GM12891 (cell line): Measurements from ENCODE around the gene PDGFRB.

ENCODE experiments used
- DNase-seq: peaks from one replicate; pipeline ENCODE4 v3.0.0; 2011; ENCODE audit warnings: low spot score; ENCODE audit not compliant: insufficient read length
- FAIRE-seq: peaks from 2 replicates; lab custom pipeline; 2011; peaks lifted over from hg19 to GRCh38; lab: Jason Lieb, UNC
- PAX5 ChIP-seq: IDR thresholded peaks from 2 replicates; pipeline ENCODE4 v1.6.1; 2011; ENCODE audit warnings: low read length, moderate library complexity, mild to moderate bottlenecking; ENCODE audit not compliant: insufficient read depth, severe bottlenecking
- POLR2A ChIP-seq: IDR thresholded peaks from 2 replicates; pipeline ENCODE4 v1.6.1; 2011; ENCODE audit warnings: low read depth, low read length, control low read depth
- POLR2AphosphoS5 ChIP-seq: IDR thresholded peaks from 2 replicates; pipeline ENCODE4 v1.6.1; 2011; ENCODE audit warnings: low read depth, low read length, control low read depth
- POU2F2 ChIP-seq: IDR thresholded peaks from 2 replicates; pipeline ENCODE4 v1.6.1; 2011; ENCODE audit warnings: low read depth, mild to moderate bottlenecking, control low read depth, low read length, moderate library complexity
- SPI1 ChIP-seq: IDR thresholded peaks from 2 replicates; pipeline ENCODE4 v1.6.1; 2011; ENCODE audit warnings: low read depth, low read length, control low read depth
- TAF1 ChIP-seq: IDR thresholded peaks from 2 replicates; pipeline ENCODE4 v1.6.1; 2011; ENCODE audit warnings: low read depth, low read length, control low read depth

PDGFRB gene

GRCh38 chr5:150164211-150164980, 8.8 kb upstream of the PDGFRB start:
- FAIRE-seq (no peak), DNase-seq (no peak)
- TF ChIP-seq POU2F2 (no peak), SPI1 (no peak), TAF1 (no peak), POLR2AphosphoS5 (no peak), POLR2A (no peak), PAX5 (no peak)

- no peak for FAIRE-seq
Observed at GRCh38 chr5:150163547-150164059, 8.0 kb upstream of the PDGFRB start.

GRCh38 chr5:150163035-150163434, 7.4 kb upstream of the PDGFRB start:
- no peak for FAIRE-seq
- no peak for DNase-seq
- TF ChIP-seq SPI1 (peak; percentile 46; the same call in 1 of the 2 replicates), PAX5 (no peak)

More at GRCh38 chr5:150163547-150164059, 8.0 kb upstream of the PDGFRB start:
- TF ChIP-seq POLR2A (no peak), SPI1 (no peak), PAX5 (no peak), POU2F2 (no peak), POLR2AphosphoS5 (no peak)
- no peak for DNase-seq

GRCh38 chr5:150162142-150162513, 6.5 kb upstream of the PDGFRB start:
- DNase-seq (no peak), FAIRE-seq (no peak)
- TF ChIP-seq PAX5 (no peak), POLR2A (no peak), SPI1 (no peak), TAF1 (no peak), POU2F2 (no peak), POLR2AphosphoS5 (no peak)

- TF ChIP-seq POLR2AphosphoS5 (no peak), PAX5 (no peak), TAF1 (no peak), POU2F2 (no peak), POLR2A (no peak), SPI1 (no peak)
- FAIRE-seq (peak; percentile 67), DNase-seq (peak; percentile 83)
Observed at GRCh38 chr5:150161242-150162141, 5.8 kb upstream of the PDGFRB start.

- DNase-seq, result no peak
- TF ChIP-seq SPI1 (no peak), TAF1 (no peak), PAX5 (no peak), POU2F2 (no peak), POLR2A (no peak), POLR2AphosphoS5 (no peak)
- FAIRE-seq, result no peak
Observed at GRCh38 chr5:150160448-150161081, 4.9 kb upstream of the PDGFRB start.

GRCh38 chr5:150159741-150160179, 4.1 kb upstream of the PDGFRB start:
- DNase-seq (no peak), FAIRE-seq (peak; percentile 31)
- TF ChIP-seq POLR2AphosphoS5, result no peak
- TF ChIP-seq PAX5, result no peak
- no peak for TF ChIP-seq TAF1
- no peak for TF ChIP-seq SPI1
- no peak for TF ChIP-seq POU2F2
- no peak for TF ChIP-seq POLR2A

GRCh38 chr5:150159031-150159430, 3.4 kb upstream of the PDGFRB start:
- no peak for TF ChIP-seq PAX5
- no peak for TF ChIP-seq POLR2A
- no peak for TF ChIP-seq POLR2AphosphoS5
- no peak for TF ChIP-seq TAF1
- no peak for TF ChIP-seq POU2F2
- TF ChIP-seq SPI1, result no peak
- FAIRE-seq, result no peak
- no peak for DNase-seq
